GM12878 (cell line): ENCODE data around the gene NACA2. TPM values are rescaled to one million over a fixed set of nuclear protein-coding genes. Genes with fewer than 3 reads are reported as not detected.
"Not testable (repeated sequence)": the region's sequence is repeated elsewhere in the genome, so short reads cannot be mapped to it uniquely, and the experiment has no call there.

Experiments used
- ATAC-seq: fragments of 200-7000 bp; cut with Tn5 transposase; 3 replicates; pipeline ENCODE4 v1.9.1; 2020; ENCODE audit warnings: mild to moderate bottlenecking, moderate library complexity
- BruUV-seq: library from RNA; stranded (reverse); fragments of 400-500 nt; replicated peaks from 2 replicates; lab custom pipeline; 2021; lab: Mats Ljungman, UMichigan
- CTCF ChIA-PET: fragments of 300-600 bp; sonication (Branson Sonifier 250); formaldehyde crosslinking; extraction: SDS; loops from one replicate; lab custom pipeline; 2021; ENCODE audit warnings: inconsistent platforms; lab: Yijun Ruan, JAX
- POLR2A ChIA-PET: fragments of 350-600 bp; formaldehyde crosslinking; extraction: SDS; loops from one replicate; lab custom pipeline; 2021; ENCODE audit warnings: inconsistent platforms; lab: Charles Lee
- RAD21 ChIA-PET: fragments of 300-600 bp; sonication (Branson Sonifier 250); formaldehyde crosslinking; loops from one replicate; lab custom pipeline; 2023; ENCODE audit warnings: antibody characterized with exemption; ENCODE audit not compliant: unreplicated experiment; lab: Charles Lee
- SMC1A ChIA-PET: fragments of 300-600 bp; sonication (Branson Sonifier 250); formaldehyde crosslinking; loops from one replicate; lab custom pipeline; 2023; ENCODE audit not compliant: unreplicated experiment, uncharacterized antibody; lab: Charles Lee
- DNase-seq: peaks from one replicate; pipeline ENCODE4 v3.0.0-alpha.2; 2011; ENCODE audit warnings: low read depth, low spot score
- FAIRE-seq: peaks from 3 replicates; lab custom pipeline; 2011; peaks lifted over from hg19 to GRCh38; lab: Jason Lieb, UNC
- H2AFZ ChIP-seq: 2 replicates; pipeline ENCODE4 v1.6.0; 2011; ENCODE audit warnings: low read depth, low read length, control low read depth; ENCODE audit not compliant: control insufficient read depth
- H3K27ac ChIP-seq: 2 replicates; pipeline ENCODE4 v1.5.1; 2011; ENCODE audit warnings: control low read depth; ENCODE audit not compliant: control insufficient read depth, insufficient read depth
- H3K27me3 ChIP-seq, 2 experiments: replicated peaks in 1 of 2; 2 replicates each; pipeline versions ENCODE4 v1.6.0 to v1.6.1; 2011; ENCODE audit warnings: low read length in 1 of 2; ENCODE audit not compliant: control insufficient read depth in 2 of 2, insufficient read depth in 2 of 2
- H3K36me3 ChIP-seq, 2 experiments: 2 replicates each; pipeline ENCODE4 v1.5.1; 2011; ENCODE audit warnings: low read length in 1 of 2; ENCODE audit not compliant: control insufficient read depth in 2 of 2, insufficient read depth in 2 of 2
- H3K4me1 ChIP-seq: 2 replicates; pipeline ENCODE4 v1.6.1; 2011; ENCODE audit warnings: mild to moderate bottlenecking, low read length, moderate library complexity, mixed read lengths; ENCODE audit not compliant: control insufficient read depth, insufficient read depth
- H3K4me2 ChIP-seq: 2 replicates; pipeline ENCODE4 v1.6.0; 2011; ENCODE audit warnings: control low read depth; ENCODE audit not compliant: control insufficient read depth, insufficient read depth
- H3K4me3 ChIP-seq: fragments of 200-600 bp; sonication (generic); 2 replicates; pipeline ENCODE4 v1.5.1; 2016
- H3K79me2 ChIP-seq: 2 replicates; pipeline ENCODE4 v1.6.0; 2011; ENCODE audit warnings: low read length; ENCODE audit not compliant: control insufficient read depth, insufficient read depth
- H3K9ac ChIP-seq: 2 replicates; pipeline ENCODE4 v1.8.0; 2011; ENCODE audit warnings: low read length, control low read depth, mixed read lengths; ENCODE audit not compliant: control insufficient read depth, insufficient read depth
- H3K9me3 ChIP-seq: replicated peaks from 3 replicates; pipeline ENCODE4 v1.5.1; 2011; ENCODE audit warnings: mild to moderate bottlenecking, low read length; ENCODE audit not compliant: control insufficient read depth, insufficient read depth
- H4K20me1 ChIP-seq: 2 replicates; pipeline ENCODE4 v1.6.0; 2011; ENCODE audit not compliant: control insufficient read depth, insufficient read depth
- ETV6 ChIP-seq, 2 experiments: fragments of 450-650 bp in 1 of 2; IDR thresholded peaks in 1 of 2; conservative IDR thresholded peaks in 1 of 2; 2 replicates each; pipeline ENCODE4 v1.6.1; 2014; ENCODE audit warnings: antibody characterized with exemption in 1 of 2, borderline replicate concordance in 1 of 2, low read depth in 1 of 2, mild to moderate bottlenecking in 1 of 2, moderate library complexity in 1 of 2
- KAT2A ChIP-seq: conservative IDR thresholded peaks from 2 replicates; pipeline ENCODE4 v1.6.1; 2011; ENCODE audit warnings: low read depth, low read length; ENCODE audit not compliant: control insufficient read depth
- WGBS: methylation state at CpG from one replicate; pipeline ENCODE4 v1.1.6; 2016; ENCODE audit warnings: low lambda C conversion rate; ENCODE audit not compliant: insufficient replicate concordance, insufficient coverage; ENCODE audit errors: missing lambda C conversion rate; 5-methylcytosine and 5-hydroxymethylcytosine counted together
- in situ Hi-C: fragments of 300-500 bp; cut with MboI; formaldehyde crosslinking; loops from 9 replicates; pipeline ENCODE4 v1.14.3; 2018; ENCODE audit warnings: mixed read lengths
- intact Hi-C: fragments of 100-400 bp; cut with micrococcal nuclease; formaldehyde crosslinking; loops from one replicate; pipeline ENCODE4 v1.14.2; 2022; ENCODE audit not compliant: unreplicated experiment
- polyA plus RNA-seq, 11 experiments: library from polyadenylated mRNA; depleted of rRNA in 4 of 11; unstranded in 6 of 11; stranded (reverse) in 5 of 11; fragments of >200 nt; fragmentation: Nextera tagmentation in 4 of 11; fragmentation: Illumina TruSeq in 1 of 11; extraction: Ambion mirVana in 4 of 11; extraction: Trizol in 1 of 11; gene quantifications; 1 replicate in 1 of 11; 2 replicates in 10 of 11; pipeline versions ENCODE4 v1.2.1 to v1.2.3, GENCODE V29; 2011 to 2016; ENCODE audit warnings: inconsistent platforms in 2 of 11, missing spikeins in 2 of 11, low read depth in 1 of 11
- total RNA-seq, 4 experiments: library from RNA; depleted of rRNA in 3 of 4; stranded (reverse); fragments of >200 nt in 3 of 4; fragmentation: Illumina TruSeq in 1 of 4; extraction: Trizol in 1 of 4; gene quantifications; 2 replicates each; pipeline versions ENCODE4 v1.2.1 to v1.2.3, GENCODE V29; 2013 to 2021
- TF ChIP-seq, protein P1 (sequence below), 3 experiments: IDR thresholded peaks in 2 of 3; conservative IDR thresholded peaks in 1 of 3; 2 replicates each; pipeline ENCODE4 v1.5.1; 2011; ENCODE audit warnings: low read depth in 3 of 3, low read length in 3 of 3, mild to moderate bottlenecking in 3 of 3, control low read depth in 2 of 3, moderate library complexity in 2 of 3, inconsistent platforms in 1 of 3, mixed read lengths in 1 of 3; ENCODE audit not compliant: control insufficient read depth in 2 of 3, insufficient read depth in 1 of 3; ENCODE audit errors: extremely low read depth in 1 of 3

NACA2 gene
- total and polyA plus RNA-seq, 10 of the 15 experiments (the other 5 are each of a cell fraction or from before 2014, with no cell fraction given), result 0.16 to 0.68 (median 0.36) TPM; not detected in 4

DNA sequence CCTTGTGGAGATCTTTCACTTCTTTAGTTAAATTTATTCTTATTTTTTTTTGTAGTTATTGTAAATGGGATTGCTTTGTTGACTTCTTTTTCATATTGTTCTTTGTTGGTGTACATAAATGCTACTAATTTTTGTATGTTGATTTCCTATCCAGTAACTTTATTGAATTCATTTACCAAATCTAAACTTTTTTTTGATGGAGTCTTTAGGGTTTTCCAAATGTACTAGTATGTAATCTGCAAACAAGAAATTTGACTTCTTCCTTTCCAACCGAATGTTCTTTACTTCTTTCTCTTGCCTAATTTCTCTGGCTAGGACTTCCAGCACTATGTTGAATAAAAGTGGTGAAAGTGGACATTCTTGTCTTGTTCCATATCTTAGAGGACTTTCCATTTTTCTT, 41.8 kb upstream of the NACA2 start:
- SMC1A ChIA-PET, result interaction anchor here (1.2 kb wide), 1 partner anchor 477 kb away, joined by 6 read pairs; no protein-coding TSS in a partner anchor
- 36% methylated on average over 1 of the region's 1 CpG for WGBS
- ATAC-seq (no peak), FAIRE-seq (no peak), DNase-seq (no peak)
- no peak overlapping the region for H3K4me2 ChIP-seq
- H3K9me3 ChIP-seq, result no peaks in the 10 kb centered on the region
- intact Hi-C loops (no loop called here), in situ Hi-C loops (loop anchor here (5.0 kb wide), 1 partner anchor 474 kb away; no protein-coding TSS in a partner anchor)
- no TSS peak for BruUV-seq
- H3K27ac ChIP-seq, result no peak overlapping the region
- H3K36me3 ChIP-seq, result no peaks in the 10 kb centered on the region
- no peaks in the 10 kb centered on the region; a peak in 1 of 4 replicates for H3K27me3 ChIP-seq
- CTCF ChIA-PET, result interaction anchor here (6.0 kb wide), 1 partner anchor 204 kb away, joined by 83 read pairs; no protein-coding TSS in a partner anchor
- no peak overlapping the region for H2AFZ ChIP-seq
- no peaks in the 10 kb centered on the region for H4K20me1 ChIP-seq
- no peaks in the 10 kb centered on the region for H3K79me2 ChIP-seq
- TF ChIP-seq KAT2A (no peak), ETV6 (conservative IDR thresholded peaks at IDR 0.05 in 1 of 2, IDR thresholded peaks at IDR 0.05 in 1 of 2; ENCODE audit: borderline replicate concordance in 1 of 2, low read depth in 1 of 2) (peak in 1 of 2 experiments; percentile 90; a peak in 1 of 4 replicates)
- no peak overlapping the region for H3K4me3 ChIP-seq
- RAD21 ChIA-PET, result no interaction called here
- no peak overlapping the region for H3K9ac ChIP-seq
- POLR2A ChIA-PET, result no interaction called here
- no peaks in the 10 kb centered on the region for H3K4me1 ChIP-seq

DNA sequence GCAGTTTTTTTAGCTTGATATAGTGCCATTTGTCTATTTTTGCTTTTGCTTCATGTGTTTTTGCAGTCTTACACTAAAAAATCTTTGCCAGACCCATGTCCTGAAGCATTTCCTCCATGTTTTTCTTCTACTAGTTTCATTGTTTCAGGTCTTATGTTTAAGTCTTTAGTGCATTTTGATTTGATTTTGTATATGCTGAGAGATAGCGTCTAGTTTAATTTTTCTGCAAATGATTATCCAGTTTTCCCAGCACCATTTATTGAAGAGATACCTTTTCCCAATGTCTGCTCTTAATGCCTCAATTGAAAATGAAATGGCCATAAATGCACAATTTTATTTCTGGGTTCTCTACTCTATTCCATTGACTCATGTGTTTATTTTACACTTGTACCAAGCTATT, 40.8 kb upstream of the NACA2 start:
- CTCF ChIA-PET, result interaction anchor here (1.3 to 2.4 kb wide), 2 partner anchors 205 to 479 kb away, joined by 3 to 15 read pairs; no protein-coding TSS in a partner anchor
- in situ Hi-C loops (loop anchor here (5.0 kb wide), 1 partner anchor 476 kb away; no protein-coding TSS in a partner anchor), intact Hi-C loops (no loop called here)
- POLR2A ChIA-PET, result no interaction called here
- no peak overlapping the region for H3K4me2 ChIP-seq
- FAIRE-seq (no peak), DNase-seq (no peak), ATAC-seq (no peak)
- TF ChIP-seq, protein P1, sequence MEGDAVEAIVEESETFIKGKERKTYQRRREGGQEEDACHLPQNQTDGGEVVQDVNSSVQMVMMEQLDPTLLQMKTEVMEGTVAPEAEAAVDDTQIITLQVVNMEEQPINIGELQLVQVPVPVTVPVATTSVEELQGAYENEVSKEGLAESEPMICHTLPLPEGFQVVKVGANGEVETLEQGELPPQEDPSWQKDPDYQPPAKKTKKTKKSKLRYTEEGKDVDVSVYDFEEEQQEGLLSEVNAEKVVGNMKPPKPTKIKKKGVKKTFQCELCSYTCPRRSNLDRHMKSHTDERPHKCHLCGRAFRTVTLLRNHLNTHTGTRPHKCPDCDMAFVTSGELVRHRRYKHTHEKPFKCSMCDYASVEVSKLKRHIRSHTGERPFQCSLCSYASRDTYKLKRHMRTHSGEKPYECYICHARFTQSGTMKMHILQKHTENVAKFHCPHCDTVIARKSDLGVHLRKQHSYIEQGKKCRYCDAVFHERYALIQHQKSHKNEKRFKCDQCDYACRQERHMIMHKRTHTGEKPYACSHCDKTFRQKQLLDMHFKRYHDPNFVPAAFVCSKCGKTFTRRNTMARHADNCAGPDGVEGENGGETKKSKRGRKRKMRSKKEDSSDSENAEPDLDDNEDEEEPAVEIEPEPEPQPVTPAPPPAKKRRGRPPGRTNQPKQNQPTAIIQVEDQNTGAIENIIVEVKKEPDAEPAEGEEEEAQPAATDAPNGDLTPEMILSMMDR (IDR thresholded peaks at IDR 0.05 in 2 of 3, conservative IDR thresholded peaks at IDR 0.05 in 1 of 3; ENCODE audit: control insufficient read depth in 2 of 3, extremely low read depth in 1 of 3, insufficient read depth in 1 of 3, low read depth in 3 of 3, low read length in 3 of 3), result no peak
- peak in 1 of 2 experiments; percentile 22; a peak in 1 of 4 replicates for TF ChIP-seq ETV6 (conservative IDR thresholded peaks at IDR 0.05 in 1 of 2, IDR thresholded peaks at IDR 0.05 in 1 of 2; ENCODE audit: borderline replicate concordance in 1 of 2, low read depth in 1 of 2)
- SMC1A ChIA-PET, result interaction anchor here (1.0 to 2.2 kb wide), 6 partner anchors 17 to 478 kb away, joined by 3 to 5 read pairs (median 4); no protein-coding TSS in a partner anchor
- no peak overlapping the region for H3K9ac ChIP-seq
- H2AFZ ChIP-seq, result no peak overlapping the region
- no peaks in the 10 kb centered on the region for H3K9me3 ChIP-seq
- no peaks in the 10 kb centered on the region for H3K79me2 ChIP-seq
- H3K4me1 ChIP-seq, result no peaks in the 10 kb centered on the region
- 80% methylated on average over 1 of the region's 1 CpG for WGBS
- no TSS peak for BruUV-seq
- no peaks in the 10 kb centered on the region for H3K36me3 ChIP-seq
- H4K20me1 ChIP-seq, result no peaks in the 10 kb centered on the region
- RAD21 ChIA-PET, result interaction anchor here (0.6 to 2.0 kb wide), 2 partner anchors 209 to 478 kb away, joined by 3 to 7 read pairs; no protein-coding TSS in a partner anchor
- H3K27ac ChIP-seq, result no peak overlapping the region
- H3K4me3 ChIP-seq, result no peak overlapping the region
- no peaks in the 10 kb centered on the region; a peak in 1 of 4 replicates for H3K27me3 ChIP-seq

DNA sequence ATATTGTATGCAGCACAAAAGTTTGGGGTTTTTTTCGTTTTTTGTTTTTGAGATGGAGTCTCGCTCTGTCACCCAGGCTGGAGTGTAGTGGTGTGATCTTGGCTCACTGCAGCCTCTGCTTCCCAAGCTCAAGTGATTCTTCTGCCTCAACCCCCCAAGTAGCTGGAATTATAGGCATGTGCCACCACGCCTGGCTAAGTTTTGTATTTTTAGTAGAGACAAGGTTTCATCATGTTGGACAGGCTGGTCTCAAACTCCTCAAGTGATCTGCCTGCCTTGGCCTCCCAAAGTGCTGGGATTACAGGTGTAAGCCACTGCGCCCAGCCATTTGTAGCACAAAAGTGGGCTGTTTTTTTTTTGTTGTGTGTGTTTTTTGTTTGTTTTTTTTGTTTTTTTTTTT, 37.1 kb upstream of the NACA2 start:
- H3K79me2 ChIP-seq, H3K4me1 ChIP-seq, H3K9me3 ChIP-seq, H3K27ac ChIP-seq, ATAC-seq, H3K4me2 ChIP-seq, BruUV-seq, H4K20me1 ChIP-seq, FAIRE-seq, intact Hi-C loops, H3K9ac ChIP-seq, DNase-seq, H2AFZ ChIP-seq, H3K36me3 ChIP-seq, POLR2A ChIA-PET, H3K4me3 ChIP-seq, in situ Hi-C loops, H3K27me3 ChIP-seq: not testable (repeated sequence)
- SMC1A ChIA-PET, result interaction anchor here (0.6 to 1.1 kb wide), 3 partner anchors 178 to 482 kb away, joined by 3 to 4 read pairs (median 4); no protein-coding TSS in a partner anchor
- RAD21 ChIA-PET, result interaction anchor here (0.7 kb wide), 1 partner anchor 484 kb away, joined by 3 read pairs; no protein-coding TSS in a partner anchor
- 53% methylated on average over 4 of the region's 4 CpGs for WGBS
- CTCF ChIA-PET, result interaction anchor here (1.4 kb wide), 1 partner anchor 481 kb away, joined by 5 read pairs; no protein-coding TSS in a partner anchor
